DOHH2 (cell line): ENCODE measurements around the gene GAMT.

Source experiments
- H3F3A ChIP-seq: fragments of 200-600 bp; sonication (generic), shearing (Covaris generic); 2 replicates; pipeline ENCODE4 v1.6.0; 2016; ENCODE audit warnings: antibody characterized with exemption, mild to moderate bottlenecking; ENCODE audit not compliant: control insufficient read depth, insufficient read depth
- H3K27ac ChIP-seq: fragments of 200-600 bp; sonication (generic); 2 replicates; pipeline ENCODE4 v1.5.1; 2014; ENCODE audit warnings: low read depth, mild to moderate bottlenecking, low read length, moderate library complexity
- H3K27me3 ChIP-seq: fragments of 200-600 bp; sonication (generic); 2 replicates; pipeline ENCODE4 v1.6.1; 2014; ENCODE audit warnings: mild to moderate bottlenecking, low read length, mixed read lengths; ENCODE audit not compliant: control insufficient read depth
- H3K36me3 ChIP-seq: fragments of 200-600 bp; sonication (generic); 2 replicates; pipeline ENCODE4 v1.6.1; 2014; ENCODE audit warnings: mild to moderate bottlenecking, low read length, moderate library complexity, mixed read lengths; ENCODE audit not compliant: control insufficient read depth
- H3K4me1 ChIP-seq: fragments of 200-600 bp; sonication (generic); 2 replicates; pipeline ENCODE4 v1.6.1; 2014; ENCODE audit warnings: mild to moderate bottlenecking, low read length, mixed read lengths; ENCODE audit not compliant: control insufficient read depth
- H3K4me2 ChIP-seq: fragments of 200-600 bp; sonication (generic); 2 replicates; pipeline ENCODE4 v1.6.0; 2014; ENCODE audit warnings: mild to moderate bottlenecking, low read length, moderate library complexity
- H3K4me3 ChIP-seq: fragments of 200-600 bp; sonication (generic); 2 replicates; pipeline ENCODE4 v1.5.1; 2014; ENCODE audit warnings: mild to moderate bottlenecking, low read length, mixed read lengths
- H3K79me2 ChIP-seq: fragments of 200-600 bp; sonication (generic); 2 replicates; pipeline ENCODE4 v1.6.1; 2014; ENCODE audit warnings: mild to moderate bottlenecking, low read length, mixed read lengths; ENCODE audit not compliant: control insufficient read depth
- H3K9me2 ChIP-seq: fragments of 200-600 bp; sonication (generic); replicated peaks from 2 replicates; pipeline ENCODE4 v1.6.1; 2014; ENCODE audit warnings: mild to moderate bottlenecking, low read length, mixed read lengths; ENCODE audit not compliant: control insufficient read depth
- H3K9me3 ChIP-seq: fragments of 200-600 bp; sonication (generic); 2 replicates; pipeline ENCODE4 v1.6.1; 2014; ENCODE audit warnings: antibody characterized with exemption, low read length, mixed read lengths; ENCODE audit not compliant: control insufficient read depth, insufficient read depth
- H4K20me1 ChIP-seq: fragments of 200-600 bp; sonication (generic); 2 replicates; pipeline ENCODE4 v1.6.0; 2014; ENCODE audit warnings: low read depth, mild to moderate bottlenecking, antibody characterized with exemption, low read length, moderate library complexity; ENCODE audit not compliant: control insufficient read depth, insufficient read depth
- CTCF ChIP-seq: fragments of 200-600 bp; sonication (generic); IDR thresholded peaks from one replicate; pipeline ENCODE4 v1.5.1; 2014; ENCODE audit warnings: antibody characterized with exemption, mild to moderate bottlenecking, low read depth, low read length; ENCODE audit not compliant: poor library complexity, severe bottlenecking
- EZH2phosphoT487 ChIP-seq: fragments of 200-600 bp; sonication (generic); IDR thresholded peaks from 2 replicates; pipeline ENCODE4 v1.6.1; 2017; ENCODE audit warnings: borderline replicate concordance, mild to moderate bottlenecking, antibody characterized with exemption, low read length, moderate library complexity, mixed read lengths

Gene GAMT

GRCh38 chr19:1427221-1427920 is 26.0 kb upstream of the GAMT start:
- no peaks in the 10 kb centered on the region; the same call in 1 of the 2 replicates for H4K20me1 ChIP-seq
- H3K4me3 ChIP-seq, result no peak overlapping the region
- no peaks in the 10 kb centered on the region for H3F3A ChIP-seq
- peaks cover 89% of the 10 kb centered on the region for H3K36me3 ChIP-seq
- TF ChIP-seq CTCF (no peak), EZH2phosphoT487 (no peak)
- H3K9me3 ChIP-seq, result no peaks in the 10 kb centered on the region
- no peaks in the 10 kb centered on the region for H3K4me1 ChIP-seq
- H3K9me2 ChIP-seq, result no peaks in the 10 kb centered on the region
- H3K27ac ChIP-seq, result no peak overlapping the region
- H3K27me3 ChIP-seq, result no peaks in the 10 kb centered on the region
- H3K79me2 ChIP-seq, result peaks cover 44% of the 10 kb centered on the region
- no peak overlapping the region for H3K4me2 ChIP-seq

- Histone ChIP-seq H3K79me2 (peaks cover 51% of the 10 kb centered on the region), H3K9me3 (no peaks in the 10 kb centered on the region), H3K9me2 (no peaks in the 10 kb centered on the region), H3K27ac (no peak overlapping the region), H4K20me1 (no peaks in the 10 kb centered on the region; the same call in 1 of the 2 replicates), H3K36me3 (peaks cover 89% of the 10 kb centered on the region), H3K4me3 (no peak overlapping the region), H3K4me2 (no peak overlapping the region), H3F3A (no peaks in the 10 kb centered on the region), H3K4me1 (no peaks in the 10 kb centered on the region), H3K27me3 (no peaks in the 10 kb centered on the region)
- TF ChIP-seq CTCF (no peak), EZH2phosphoT487 (no peak)
These were observed 25.4 kb upstream of the GAMT start for GRCh38 chr19:1426736-1427135.

DNA sequence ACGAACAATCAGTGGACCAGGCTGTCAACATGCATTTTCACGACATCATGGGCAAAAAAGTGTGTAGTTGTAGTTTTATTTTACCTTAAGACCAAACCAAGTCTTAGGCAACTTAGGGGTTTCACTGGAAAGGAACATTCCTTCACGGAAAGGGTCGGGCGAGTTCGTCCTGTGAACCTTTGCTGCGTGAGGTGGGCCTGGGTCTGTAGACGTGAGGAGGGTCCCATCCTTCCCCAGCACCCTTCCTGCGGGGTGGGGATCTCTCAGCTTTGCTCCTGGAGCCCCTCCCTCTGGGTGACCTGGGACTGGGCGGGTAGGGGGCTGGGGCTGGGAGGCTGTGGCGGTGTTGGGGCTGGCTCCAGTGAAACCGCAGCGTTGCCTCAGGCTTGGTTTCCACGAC is 24.6 kb upstream of the GAMT start:
- no peaks in the 10 kb centered on the region; the same call in 1 of the 2 replicates for H4K20me1 ChIP-seq
- no peaks in the 10 kb centered on the region for H3K9me2 ChIP-seq
- no peaks in the 10 kb centered on the region for H3K27me3 ChIP-seq
- TF ChIP-seq EZH2phosphoT487 (no peak), CTCF (no peak)
- no peaks in the 10 kb centered on the region for H3K9me3 ChIP-seq
- no peak overlapping the region for H3K27ac ChIP-seq
- H3F3A ChIP-seq, result no peaks in the 10 kb centered on the region
- H3K4me2 ChIP-seq, result no peak overlapping the region
- H3K4me1 ChIP-seq, result no peaks in the 10 kb centered on the region
- H3K79me2 ChIP-seq, result peaks cover 59% of the 10 kb centered on the region
- no peak overlapping the region for H3K4me3 ChIP-seq
- H3K36me3 ChIP-seq, result peaks cover 93% of the 10 kb centered on the region
